Renal cortical epithelial cell (primary cell): Measurements from ENCODE around the gene OVOL2. TPM values are rescaled to one million over a fixed set of nuclear protein-coding genes. Genes with fewer than 3 reads are reported as not detected.
"Not testable (repeated sequence)": the region's sequence is repeated elsewhere in the genome, so short reads cannot be mapped to it uniquely, and the experiment has no call there.

ENCODE experiments used
- DNase-seq: peaks from one replicate; pipeline ENCODE4 v3.0.0-alpha.2; 2011; ENCODE audit warnings: low read depth
- total RNA-seq: library from RNA; depleted of rRNA; stranded (reverse); fragments of >200 nt; gene quantifications from 2 replicates; pipeline ENCODE4 v1.2.3, GENCODE V29; 2014

OVOL2 gene
- total RNA-seq, 1 donor from 2014 or later: 0.15 TPM

DNA sequence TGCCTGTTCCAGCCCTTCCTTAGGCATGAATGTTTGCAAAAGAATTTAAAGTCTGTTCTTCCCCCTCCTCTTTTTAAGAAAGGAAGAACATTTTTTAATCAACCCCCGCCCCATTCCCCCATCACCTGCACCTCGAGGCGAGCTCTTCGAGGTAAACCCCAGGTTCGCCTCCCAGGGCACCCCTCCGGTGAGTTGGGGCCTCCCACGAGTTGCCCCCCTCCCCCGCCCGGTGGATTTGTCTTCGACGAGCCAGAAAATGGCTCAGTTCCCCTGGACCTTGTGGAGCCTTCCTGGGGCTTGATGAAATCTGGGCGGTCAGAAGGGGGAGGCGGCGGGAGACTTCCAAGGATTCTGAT is 256 bp upstream of the OVOL2 start:
- DNase-seq: no peak

DNA sequence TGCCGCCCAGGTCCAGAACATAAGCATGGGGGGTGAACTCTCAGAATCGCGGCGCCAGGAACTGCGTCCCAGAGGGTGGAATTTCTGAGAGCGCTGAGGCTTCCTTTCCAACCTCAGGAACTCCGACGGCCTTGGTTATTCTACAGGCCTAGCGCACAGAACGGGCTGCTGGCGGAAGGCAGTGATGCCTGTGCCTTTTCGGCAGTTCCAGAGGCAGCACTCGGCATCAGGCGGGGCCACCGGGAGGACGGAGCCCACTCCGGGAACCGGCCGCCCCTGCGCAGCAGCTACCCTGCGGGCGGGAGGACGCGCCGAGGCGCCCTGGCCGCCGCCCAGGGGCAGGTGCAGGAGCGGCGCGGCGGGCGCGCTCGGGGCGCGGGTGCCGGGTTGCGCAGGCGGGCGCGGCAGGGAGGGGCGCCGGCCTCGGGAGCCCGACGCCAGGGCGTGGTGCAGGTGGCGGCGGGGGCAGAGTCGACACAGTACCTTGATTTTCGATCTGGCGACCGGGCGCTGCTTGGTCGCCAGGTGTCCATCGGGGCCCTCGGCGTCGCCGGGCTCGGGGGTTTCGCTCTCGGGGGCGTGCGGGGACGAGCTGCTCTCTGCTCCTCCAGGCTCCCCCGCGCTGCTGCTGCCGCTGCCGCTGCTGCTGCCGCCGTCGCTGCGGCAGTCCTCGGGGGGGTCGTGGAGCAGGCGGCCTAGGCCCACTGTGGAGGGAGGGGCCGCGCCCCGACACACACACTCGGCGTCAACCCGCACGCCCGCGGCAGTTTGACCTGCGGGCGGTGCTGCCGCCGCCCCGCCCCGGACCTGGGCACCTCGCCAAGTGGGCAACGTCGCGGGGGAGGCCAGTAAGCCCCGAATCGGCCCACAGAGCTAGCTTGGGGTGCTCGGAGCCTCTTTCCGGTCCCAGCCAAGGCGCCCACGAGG is 1.3 kb downstream of the OVOL2 start:
- no peak for DNase-seq

DNA sequence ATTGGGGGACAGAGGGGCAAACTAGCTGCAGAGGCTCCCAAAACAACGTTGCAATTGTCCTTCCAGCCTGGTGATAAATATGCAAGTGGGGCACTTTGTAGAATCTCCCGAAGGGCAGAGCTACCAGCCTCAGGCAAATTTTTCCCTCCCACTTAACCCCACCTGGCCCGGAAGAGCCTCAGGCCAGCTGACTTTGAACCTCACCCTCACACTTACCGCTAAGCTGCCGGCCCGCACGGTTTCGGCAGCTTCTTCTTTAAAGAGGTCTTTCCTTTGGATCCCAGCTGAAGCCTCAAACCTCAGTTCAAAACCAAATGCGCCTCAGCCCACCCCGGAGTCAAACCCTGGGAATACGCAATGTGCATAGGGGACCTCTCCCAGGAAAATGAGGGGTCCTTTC is 2.5 kb downstream of the OVOL2 start:
- DNase-seq: no peak

DNA sequence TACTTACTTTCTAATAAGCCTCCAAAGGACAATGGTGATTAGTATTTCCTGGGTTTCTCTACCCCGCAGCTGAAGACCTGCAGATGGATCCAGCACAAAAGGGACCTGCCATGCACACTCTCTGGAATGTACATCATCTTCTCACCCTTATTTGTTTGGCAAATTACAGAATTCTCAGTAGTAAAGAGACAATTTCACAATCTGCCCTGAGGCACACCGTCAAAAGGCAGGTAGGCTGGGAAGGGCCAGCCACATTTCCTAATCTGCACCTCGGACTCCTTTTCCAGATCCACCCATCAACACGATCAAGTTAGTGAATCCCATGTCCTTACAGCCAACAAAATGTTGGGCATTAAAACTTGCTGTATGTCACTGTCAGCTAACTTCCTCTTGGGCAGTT is 4.9 kb downstream of the OVOL2 start:
- no peak for DNase-seq

DNA sequence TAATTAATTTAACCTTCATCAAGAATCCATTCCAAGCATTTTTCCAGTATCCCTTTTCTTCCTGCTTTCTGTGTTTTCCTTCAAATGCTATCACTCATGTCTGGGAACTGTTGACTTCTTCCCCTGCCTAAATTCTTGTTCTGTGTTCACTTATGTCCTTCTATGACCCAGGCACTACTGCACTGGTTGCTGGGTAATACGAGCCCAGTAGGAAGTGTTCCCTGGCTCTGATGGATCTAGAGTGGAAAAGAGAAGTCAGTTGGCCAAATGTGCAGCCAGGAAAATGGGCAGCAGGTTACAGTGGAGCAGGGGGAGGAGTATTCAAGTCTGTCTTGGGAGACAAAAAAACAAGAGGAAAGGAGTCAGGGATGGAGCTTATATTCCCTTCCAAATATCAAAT is 7.1 kb downstream of the OVOL2 start:
- no peak for DNase-seq

DNA sequence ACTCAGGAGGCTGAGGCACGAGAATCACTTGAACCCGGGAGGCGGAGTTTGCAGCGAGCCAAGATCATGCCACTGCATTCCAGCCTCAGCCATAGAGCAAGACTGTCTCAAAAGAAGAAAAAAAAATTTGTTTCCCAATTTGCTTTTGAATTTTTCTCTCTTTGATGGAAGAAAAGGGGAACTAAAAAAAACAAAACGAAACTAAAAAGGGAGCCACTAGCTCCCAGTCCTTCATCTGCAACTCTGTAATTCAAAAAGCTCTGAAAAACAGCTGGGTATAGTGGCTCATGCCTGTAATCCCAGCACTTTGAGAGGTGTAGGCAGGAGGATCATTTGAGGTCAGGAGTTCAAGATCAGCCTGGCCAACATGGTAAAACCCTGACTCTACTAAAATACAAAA is 9.5 kb downstream of the OVOL2 start:
- no peak for DNase-seq

DNA sequence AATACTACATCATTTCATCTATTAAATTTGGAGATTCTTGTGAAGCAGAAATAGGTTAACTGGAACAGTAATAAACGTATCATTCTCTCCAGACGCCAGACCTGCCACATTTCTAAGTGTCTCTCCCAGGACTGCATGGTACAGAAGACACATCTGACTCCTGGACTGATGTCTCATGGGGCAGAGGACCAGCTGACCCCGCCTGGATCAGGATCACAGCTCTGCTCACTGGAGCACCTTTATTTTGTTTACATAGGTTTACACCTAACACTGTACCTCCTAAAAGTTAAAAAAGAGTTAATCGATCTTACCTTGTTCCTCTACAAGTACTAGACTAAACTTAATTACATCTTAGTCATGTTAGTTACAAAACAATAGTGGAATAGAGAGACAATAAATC is 11.2 kb downstream of the OVOL2 start:
- no peak for DNase-seq

DNA sequence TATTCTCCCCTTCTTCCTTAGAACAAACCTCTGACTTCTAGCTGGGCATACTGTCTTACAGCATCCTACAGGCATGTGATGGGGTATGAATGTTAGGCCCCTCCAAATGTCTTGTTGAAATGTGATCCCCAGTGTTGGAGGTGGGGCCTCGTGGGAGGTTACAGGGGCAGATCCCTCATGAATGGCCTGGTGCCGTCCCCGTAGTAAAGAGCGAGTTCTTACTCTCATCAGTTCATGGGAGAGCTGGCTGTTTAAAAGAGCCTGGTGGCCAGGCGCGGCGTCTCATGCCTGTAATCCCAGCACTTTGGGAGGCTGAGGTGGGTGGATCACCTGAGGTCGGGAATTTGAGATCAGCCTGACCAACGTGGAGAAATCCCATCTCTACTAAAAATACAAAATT is 15.5 kb downstream of the OVOL2 start:
- no peak for DNase-seq

DNA sequence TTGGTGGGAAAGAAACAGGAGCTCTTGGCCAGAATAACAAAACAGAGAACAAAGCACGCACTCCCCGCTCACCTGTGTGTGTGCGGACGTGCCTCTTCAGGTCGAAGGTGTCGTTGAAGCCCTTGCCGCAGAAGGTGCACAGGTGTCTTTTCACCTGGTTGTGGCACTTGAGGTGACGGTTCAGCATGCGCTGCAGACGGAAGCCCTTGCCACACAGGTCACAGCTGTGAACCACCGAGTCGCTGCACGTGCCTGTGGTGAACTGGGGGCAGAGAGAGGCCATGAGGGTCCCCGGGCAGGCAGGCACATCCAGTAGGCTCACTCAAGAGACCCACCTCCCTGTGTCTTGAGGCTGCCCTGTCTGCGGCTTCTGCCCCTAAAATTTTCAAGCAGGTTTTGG is 16.3 kb downstream of the OVOL2 start:
- DNase-seq: no peak

DNA sequence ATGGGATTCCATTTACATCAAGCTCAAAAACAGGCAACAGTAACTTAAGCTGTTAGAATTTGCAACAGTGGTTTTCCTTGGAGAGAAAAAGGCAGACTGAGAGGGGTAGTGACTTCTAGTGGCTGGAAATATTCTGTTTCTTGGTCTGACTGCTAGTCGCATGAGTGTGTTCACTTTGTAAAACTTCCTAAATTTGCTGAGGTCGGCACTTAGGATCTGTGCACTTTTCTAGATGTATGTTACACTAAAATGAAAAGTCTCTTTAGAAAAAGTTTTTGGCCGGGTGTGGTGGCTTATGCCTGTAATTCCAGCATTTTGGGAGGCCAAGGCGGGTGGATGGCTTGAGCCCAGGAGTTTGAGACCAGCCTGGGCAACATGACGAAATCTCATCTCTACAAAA is 18.7 kb downstream of the OVOL2 start:
- DNase-seq: no peak

DNA sequence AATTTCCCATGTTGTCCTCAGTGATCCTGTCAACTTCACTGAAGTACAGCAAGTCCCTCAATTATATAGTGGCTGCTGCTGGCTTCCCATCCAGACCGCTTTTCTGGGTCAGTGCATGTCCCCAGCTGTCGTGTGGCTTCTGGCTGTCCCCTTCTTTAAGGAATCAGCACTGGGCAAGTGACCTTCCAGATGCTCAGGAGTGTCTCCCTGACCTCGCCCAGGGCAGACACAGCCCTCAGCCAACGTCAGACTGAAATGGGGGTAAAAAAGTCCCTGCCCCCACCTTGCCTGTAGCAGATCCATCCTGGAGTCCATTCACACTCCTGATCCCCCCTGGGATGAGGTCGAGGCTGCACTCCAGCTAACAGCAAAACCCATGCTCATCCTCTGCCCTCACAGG is 23.7 kb downstream of the OVOL2 start:
- DNase-seq: no peak

DNA sequence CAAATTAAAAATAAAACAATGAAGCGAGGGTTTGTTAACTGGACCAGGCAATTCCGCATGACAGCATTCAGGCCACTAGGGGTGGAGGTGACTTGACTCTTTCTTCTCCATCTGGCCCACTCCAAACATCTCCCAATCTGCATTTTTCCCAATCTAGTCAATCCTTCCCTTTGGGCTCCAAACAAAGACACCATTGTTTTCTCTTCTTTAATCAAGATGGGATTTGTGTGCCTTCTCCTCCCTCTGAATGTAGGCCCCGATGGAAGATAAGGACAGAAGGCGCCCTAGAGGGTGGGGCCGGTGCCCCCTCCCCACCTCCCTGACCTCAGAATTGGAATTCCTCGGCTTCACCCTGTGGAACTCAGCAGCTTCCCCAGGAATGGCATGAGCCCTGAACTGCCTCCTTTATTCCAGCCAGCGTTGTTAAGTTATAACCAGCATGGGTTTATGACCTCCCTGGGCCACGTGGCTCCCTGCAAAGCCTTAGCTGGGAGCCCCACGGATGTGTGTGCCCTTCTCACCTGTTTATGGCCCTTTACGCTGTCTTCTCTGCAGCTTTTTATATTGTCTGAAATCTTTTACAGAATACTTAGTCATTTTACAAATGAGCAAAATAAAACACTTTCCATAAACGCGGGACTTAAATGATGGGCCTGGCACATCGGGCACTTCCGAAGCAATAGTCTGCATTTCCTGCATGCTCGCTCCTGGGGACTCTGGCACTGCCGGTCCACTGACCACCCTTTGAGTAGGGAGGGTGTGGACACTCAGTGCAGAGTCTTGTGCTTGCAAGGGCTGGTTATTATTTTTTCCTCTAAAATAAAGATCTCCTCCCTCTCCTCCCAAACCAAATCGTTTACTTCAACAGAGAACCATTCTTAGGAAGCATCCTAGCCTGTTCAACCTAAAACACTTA is 24.5 kb downstream of the OVOL2 start:
- no peak for DNase-seq

DNA sequence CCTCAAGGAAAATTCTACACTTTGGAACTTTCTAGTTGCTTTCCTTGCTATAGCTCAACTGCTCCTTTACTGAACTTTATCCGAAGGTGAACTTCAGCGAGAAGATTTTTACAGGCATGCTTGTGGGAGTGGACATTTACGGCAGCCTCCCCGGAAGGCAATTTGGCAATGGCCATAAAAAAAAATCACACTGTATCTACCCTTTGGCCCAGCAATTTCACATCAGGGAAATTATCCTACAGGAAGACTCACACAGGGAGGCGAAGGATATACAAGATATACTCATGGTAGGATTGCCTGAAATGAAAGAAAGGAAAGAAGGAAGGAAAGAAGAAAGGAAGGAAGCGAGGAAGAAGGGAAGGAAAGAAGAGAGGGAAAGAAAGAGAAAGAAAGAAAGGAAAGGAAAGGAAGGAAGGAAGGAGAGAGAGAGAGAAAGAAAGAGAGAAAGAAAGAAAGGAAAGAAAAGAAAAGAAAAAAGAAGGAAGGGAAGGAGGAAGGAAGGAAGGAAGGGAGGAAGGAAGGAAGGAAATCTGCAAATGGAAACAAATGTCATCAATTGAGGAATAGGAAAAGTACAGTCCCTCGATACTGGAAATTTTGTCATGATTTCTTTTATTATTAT is 25.7 kb downstream of the OVOL2 start:
- no peak for DNase-seq

DNA sequence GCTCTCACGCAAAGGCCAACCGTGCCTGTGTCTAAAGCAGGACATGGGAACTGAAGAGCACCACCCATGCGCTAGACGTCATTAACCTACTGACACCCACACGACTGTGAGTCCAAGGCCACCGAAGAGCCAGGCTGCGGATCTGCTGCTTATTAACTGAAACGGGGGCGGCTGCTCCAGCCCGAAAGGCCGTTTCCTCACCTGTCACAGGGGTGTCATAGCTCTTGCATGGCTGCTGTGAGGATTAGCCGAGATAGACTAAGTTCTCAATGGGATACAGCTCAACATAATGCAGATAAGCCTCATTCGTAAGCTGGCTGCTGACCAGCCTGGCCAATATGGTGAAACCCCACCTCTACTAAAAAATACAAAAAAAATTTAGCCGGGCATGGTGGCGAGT is 26.7 kb downstream of the OVOL2 start:
- DNase-seq: no peak

DNA sequence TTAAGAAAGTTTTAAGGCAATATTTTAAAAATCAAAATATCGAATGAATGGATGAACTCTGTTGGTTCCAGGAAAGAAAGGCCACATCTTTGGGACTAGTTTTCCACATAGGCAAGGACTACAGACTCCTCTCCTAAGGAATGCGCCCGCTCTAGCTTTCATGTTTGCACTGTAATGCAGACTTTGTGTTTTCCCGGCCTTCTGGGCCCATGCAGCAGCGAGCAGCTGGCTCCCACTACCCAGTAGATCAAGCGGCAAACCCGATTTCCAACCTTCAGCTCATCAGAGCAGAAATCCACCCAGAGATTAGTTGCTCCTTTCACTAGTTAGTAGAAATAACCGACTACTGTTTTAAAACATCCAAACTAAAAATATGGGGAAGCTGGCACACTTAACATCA is 27.7 kb downstream of the OVOL2 start:
- no peak for DNase-seq

DNA sequence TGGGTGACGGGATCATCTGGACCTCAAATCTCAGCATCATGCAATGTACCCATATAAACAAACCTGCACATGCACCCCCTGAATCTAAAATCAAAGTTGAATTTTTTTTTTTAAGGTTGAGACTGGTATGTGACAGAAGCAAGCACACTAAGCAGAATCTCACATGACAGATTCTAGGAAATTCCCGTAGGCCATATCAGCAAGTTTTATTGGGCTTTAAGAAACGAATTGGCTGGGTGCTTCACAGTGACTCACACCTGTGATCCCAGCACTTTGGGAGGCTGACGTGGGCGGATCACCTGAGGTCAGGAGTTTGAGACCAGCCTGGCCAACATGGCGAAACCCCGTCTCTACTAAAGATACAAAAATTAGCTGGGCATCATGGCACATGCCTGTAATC is 30.7 kb downstream of the OVOL2 start:
- not testable (repeated sequence) for DNase-seq

DNA sequence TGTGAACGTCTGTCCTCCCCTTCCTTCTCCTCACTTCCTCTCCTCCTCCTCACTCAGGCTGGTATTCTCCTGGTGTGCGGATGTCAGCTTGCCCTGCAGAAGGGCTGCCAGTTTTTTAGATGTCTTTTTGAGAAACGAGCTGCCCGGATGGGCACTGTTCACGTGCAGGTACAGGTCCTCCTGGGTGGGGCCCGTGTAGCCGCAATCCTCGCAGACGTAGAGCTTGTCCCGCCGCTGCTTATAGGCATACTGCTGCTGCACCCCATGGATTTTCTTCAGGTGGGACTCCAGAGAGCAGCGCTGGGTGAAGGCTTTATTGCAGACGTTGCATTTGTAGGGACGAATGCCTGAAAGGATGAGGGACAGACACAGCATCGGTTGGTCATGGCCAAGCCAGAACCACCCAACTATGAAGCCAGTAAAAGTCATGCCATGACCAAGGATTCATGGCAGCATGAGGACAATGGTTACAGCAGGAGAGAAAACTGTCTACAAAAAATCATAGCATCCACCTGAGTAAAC is 33.0 kb downstream of the OVOL2 start:
- no peak for DNase-seq

DNA sequence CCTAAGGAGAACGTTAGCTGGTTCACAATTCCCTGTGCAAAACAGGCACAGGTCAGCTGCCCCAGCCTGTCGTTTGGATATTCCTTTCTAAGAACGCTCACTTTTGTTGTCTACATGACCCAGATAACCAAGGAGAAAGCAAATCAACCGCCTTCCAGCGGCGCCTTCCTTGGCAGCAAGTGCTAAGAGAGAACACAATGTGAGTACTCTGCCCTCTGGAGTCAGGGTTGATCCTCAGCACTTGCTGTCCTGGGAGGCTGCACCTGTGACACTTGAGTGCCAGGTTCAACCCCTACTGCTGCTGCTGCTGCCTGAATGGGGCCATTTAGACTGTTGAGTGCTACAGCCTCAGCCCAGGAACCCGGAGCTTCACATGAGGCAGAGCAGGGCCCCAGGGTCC is 36.8 kb downstream of the OVOL2 start:
- DNase-seq: no peak

DNA sequence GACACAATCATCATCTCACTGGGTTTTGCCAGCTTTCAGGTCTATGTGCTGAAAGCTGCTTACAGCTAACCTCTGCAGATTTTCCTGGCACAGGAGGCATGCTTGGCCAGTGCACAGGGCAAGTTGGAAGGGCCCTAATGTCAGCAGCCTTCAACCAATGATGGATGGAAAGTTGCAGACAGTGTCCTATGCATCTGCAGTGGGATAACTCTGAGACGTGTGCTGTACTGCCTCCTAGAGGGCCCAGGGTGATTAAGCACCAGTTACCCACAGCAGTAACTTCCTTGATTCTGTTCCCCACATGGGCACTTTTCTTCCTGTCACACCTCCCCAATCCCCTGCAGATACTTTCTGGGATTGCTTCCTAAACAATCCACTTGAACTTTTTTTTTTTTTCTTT is 38.6 kb downstream of the OVOL2 start:
- no peak for DNase-seq

DNA sequence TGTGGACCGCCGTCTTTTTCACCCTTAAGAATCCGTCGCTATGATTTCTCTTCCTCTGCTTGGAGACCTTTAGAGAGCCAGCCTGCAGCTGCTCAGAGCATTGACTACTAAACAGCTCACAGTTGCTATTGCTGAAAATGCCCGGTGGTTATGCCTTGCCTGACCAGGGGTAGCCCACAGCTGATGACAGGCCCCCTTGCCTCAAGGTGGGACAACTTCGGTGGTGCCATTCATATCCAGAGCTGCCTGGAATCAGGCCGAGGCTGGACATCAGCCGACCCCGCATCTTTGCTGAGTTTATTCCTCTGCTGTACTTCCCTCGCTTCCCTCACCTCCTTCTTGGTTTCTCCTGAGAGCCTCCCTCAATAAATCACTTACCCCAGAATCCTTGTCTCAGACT is 39.6 kb downstream of the OVOL2 start:
- DNase-seq: no peak

DNA sequence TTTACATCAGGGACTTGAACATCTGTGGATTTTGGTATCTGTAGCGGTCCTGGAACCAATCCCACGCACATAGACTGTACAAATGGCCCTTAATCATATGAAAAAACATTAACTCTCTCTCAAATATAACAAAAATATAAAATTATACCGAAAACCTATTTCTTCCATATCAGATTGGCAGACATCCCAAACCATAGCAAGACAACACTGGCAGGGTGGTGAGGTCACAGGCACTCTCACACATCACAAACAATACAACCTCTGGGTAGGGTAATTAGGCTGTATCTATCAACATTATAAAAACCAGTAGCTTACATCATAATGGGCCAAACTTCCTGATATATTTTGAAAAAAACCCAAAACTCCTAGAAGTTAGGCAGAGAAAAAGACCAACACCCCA is 40.9 kb downstream of the OVOL2 start:
- DNase-seq: no peak

DNA sequence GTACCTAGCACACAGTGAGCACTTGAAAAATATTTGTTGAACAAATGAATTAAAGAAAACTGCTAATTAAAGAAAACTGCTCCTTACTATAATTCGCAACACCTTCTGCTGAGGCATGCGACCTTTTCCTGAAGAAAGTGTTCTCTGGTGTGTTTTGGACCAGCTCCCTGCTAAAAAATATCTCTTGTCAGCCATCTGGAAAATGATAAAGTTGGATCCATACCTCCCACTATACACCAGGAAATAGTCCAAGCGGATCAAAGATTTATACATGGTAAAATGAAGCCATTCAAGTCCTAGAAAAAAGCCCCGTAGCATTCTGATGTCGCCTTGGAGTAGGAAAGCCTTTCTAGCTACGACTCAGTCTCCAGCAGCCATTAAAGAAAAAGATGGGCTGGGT is 43.3 kb downstream of the OVOL2 start:
- DNase-seq: no peak
